A549 (cell line): ENCODE data around the gene ADPRS. TPM values are rescaled to one million over a fixed set of nuclear protein-coding genes. Genes with fewer than 3 reads are reported as not detected.

ENCODE experiments used
- ATAC-seq, 2 experiments: fragments of 200-7000 bp in 1 of 2; fragments of >200 bp in 1 of 2; cut with Nextera tagmentation in 1 of 2; cut with Tn5 transposase in 1 of 2; 3 replicates each; pipeline versions ENCODE4 v1.8.0 to v1.9.1; 2018 to 2020; ENCODE audit warnings: mild to moderate bottlenecking in 1 of 2, moderate library complexity in 1 of 2
- CTCF ChIA-PET: fragments of 300-600 bp; sonication (Branson Sonifier 250); formaldehyde crosslinking; extraction: SDS; loops from one replicate; lab custom pipeline; 2021; ENCODE audit warnings: antibody characterized with exemption, inconsistent platforms; lab: Yijun Ruan, JAX
- POLR2A ChIA-PET: fragments of 350-600 bp; formaldehyde crosslinking; extraction: SDS; loops from one replicate; lab custom pipeline; 2021; ENCODE audit warnings: antibody characterized with exemption, inconsistent platforms; lab: Yijun Ruan, JAX
- DNase-seq, 2 experiments: peaks; one replicate each; pipeline versions ENCODE4 v3.0.0 to v3.0.0-alpha.2; 2011 to 2016; ENCODE audit warnings: low read depth in 1 of 2, low spot score in 1 of 2
- FAIRE-seq: peaks from 2 replicates; lab custom pipeline; 2011; peaks lifted over from hg19 to GRCh38; lab: Jason Lieb, UNC
- H3K27ac ChIP-seq, 2 experiments: fragments of >200 bp; sonication (Bioruptor Twin); formaldehyde crosslinking; 3 replicates each; pipeline ENCODE4 v1.5.1; 2016 to 2017
- H3K4me1 ChIP-seq: fragments of >200 bp; sonication (Bioruptor Twin); formaldehyde crosslinking; 3 replicates; pipeline ENCODE4 v1.6.1; 2016
- H3K4me2 ChIP-seq: fragments of >200 bp; sonication (Bioruptor Twin); formaldehyde crosslinking; 3 replicates; pipeline ENCODE4 v1.6.1; 2016
- H3K4me3 ChIP-seq: fragments of >200 bp; sonication (Bioruptor Twin); formaldehyde crosslinking; 3 replicates; pipeline ENCODE4 v1.5.1; 2016
- H3K9me3 ChIP-seq: fragments of >200 bp; sonication (Bioruptor Twin); formaldehyde crosslinking; 3 replicates; pipeline ENCODE4 v1.6.1; 2016
- ATOH8 ChIP-seq: fragments of 250-450 bp; sonication (Bioruptor Pico); IDR thresholded peaks from 2 replicates; pipeline ENCODE4 v1.5.0; 2020; ENCODE audit warnings: low read depth, mild to moderate bottlenecking, moderate library complexity
- BHLHE40 ChIP-seq: IDR thresholded peaks from 2 replicates; pipeline ENCODE4 v1.6.1; 2012; ENCODE audit warnings: low read depth, low read length, inconsistent platforms
- CBX8 ChIP-seq: fragments of 200-600 bp; sonication (generic); IDR thresholded peaks from 2 replicates; pipeline ENCODE4 v1.6.1; 2016
- CHD2 ChIP-seq: fragments of 150-350 bp; IDR thresholded peaks from 2 replicates; pipeline ENCODE4 v1.6.1; 2014; ENCODE audit warnings: low read length; ENCODE audit not compliant: partially characterized antibody
- CTCF ChIP-seq: fragments of >200 bp; sonication (Bioruptor Twin); formaldehyde crosslinking; IDR thresholded peaks from 3 replicates; pipeline ENCODE4 v1.5.1; 2016
- EHF ChIP-seq: fragments of 250-450 bp; sonication (Bioruptor Pico); IDR thresholded peaks from 2 replicates; pipeline ENCODE4 v1.5.0; 2020; ENCODE audit warnings: mild to moderate bottlenecking
- EHMT2 ChIP-seq: fragments of 200-600 bp; sonication (generic); IDR thresholded peaks from 2 replicates; pipeline ENCODE4 v1.6.1; 2016; ENCODE audit warnings: antibody characterized with exemption, low read depth, mild to moderate bottlenecking, moderate library complexity
- EP300 ChIP-seq, 2 experiments: fragments of >200 bp; sonication (Bioruptor Twin); formaldehyde crosslinking; IDR thresholded peaks; 2 replicates in 1 of 2; 3 replicates in 1 of 2; pipeline ENCODE4 v1.6.1; 2016 to 2017
- FOXS1 ChIP-seq: fragments of 250-450 bp; sonication (Bioruptor Pico); IDR thresholded peaks from 2 replicates; pipeline ENCODE4 v1.5.0; 2020; ENCODE audit warnings: mild to moderate bottlenecking, moderate library complexity
- GATA3 ChIP-seq: IDR thresholded peaks from 2 replicates; pipeline ENCODE4 v1.6.1; 2012; ENCODE audit warnings: borderline replicate concordance
- HEYL ChIP-seq: fragments of 250-450 bp; sonication (Bioruptor Pico); IDR thresholded peaks from 2 replicates; pipeline ENCODE4 v1.8.0; 2021; ENCODE audit warnings: mild to moderate bottlenecking, moderate library complexity
- HOXB13 ChIP-seq: fragments of 250-450 bp; sonication (Bioruptor Pico); IDR thresholded peaks from 2 replicates; pipeline ENCODE4 v1.5.0; 2020; ENCODE audit warnings: low read depth, mild to moderate bottlenecking, moderate library complexity
- JUN ChIP-seq, 2 experiments: fragments of >200 bp; sonication (Bioruptor Twin); formaldehyde crosslinking; IDR thresholded peaks; 2 replicates in 1 of 2; 3 replicates in 1 of 2; pipeline ENCODE4 v1.6.1; 2016 to 2017
- NFE2L2 ChIP-seq: fragments of 150-350 bp; conservative IDR thresholded peaks from 2 replicates; pipeline ENCODE4 v1.6.1; 2014; ENCODE audit warnings: low read length
- NR3C1 ChIP-seq: fragments of >200 bp; sonication (Bioruptor Twin); formaldehyde crosslinking; IDR thresholded peaks from 3 replicates; pipeline ENCODE4 v1.6.1; 2017
- PHF8 ChIP-seq: fragments of 200-600 bp; sonication (generic); IDR thresholded peaks from 2 replicates; pipeline ENCODE4 v1.6.1; 2016; ENCODE audit warnings: low read depth, mild to moderate bottlenecking, antibody characterized with exemption, moderate library complexity, borderline replicate concordance
- POLR2A ChIP-seq: IDR thresholded peaks from 2 replicates; pipeline ENCODE4 v1.6.1; 2012; ENCODE audit warnings: mild to moderate bottlenecking, low read length
- RAD21 ChIP-seq, 2 experiments: fragments of >200 bp in 1 of 2; sonication (Bioruptor Twin) in 1 of 2; formaldehyde crosslinking in 1 of 2; IDR thresholded peaks in 1 of 2; conservative IDR thresholded peaks in 1 of 2; 2 replicates in 1 of 2; 3 replicates in 1 of 2; pipeline ENCODE4 v1.6.1; 2012 to 2018; ENCODE audit warnings: inconsistent platforms in 1 of 2
- TFCP2L1 ChIP-seq: fragments of 250-450 bp; sonication (Bioruptor Pico); IDR thresholded peaks from 2 replicates; pipeline ENCODE4 v1.5.0; 2021; ENCODE audit warnings: mild to moderate bottlenecking
- whole genome bisulfite sequencing: methylation state at CpG from one replicate; pipeline ENCODE4 v1.1.6; 2017; ENCODE audit errors: missing lambda C conversion rate; 5-methylcytosine and 5-hydroxymethylcytosine counted together
- polyA plus RNA-seq, 4 experiments: library from polyadenylated mRNA; depleted of rRNA in 3 of 4; stranded (reverse); fragments of >200 nt; fragmentation: RNase III in 1 of 4; extraction: RNeasy Plus Mini Kit Qiagen cat#74134 plus additional on column Dnase treatment in 1 of 4; gene quantifications; 2 replicates in 3 of 4; 3 replicates in 1 of 4; pipeline ENCODE4 v1.2.3, GENCODE V29; 2011 to 2017
- TF ChIP-seq, protein P1 (sequence below): fragments of 150-350 bp; IDR thresholded peaks from 2 replicates; pipeline ENCODE4 v1.6.1; 2014; ENCODE audit warnings: low read depth, mild to moderate bottlenecking, low read length

Gene ADPRS
- polyA plus RNA-seq, 2 of the 4 experiments (the other 2 are of a cell fraction), result 14.6 to 15.2 TPM

GRCh38 chr1:36086529-36087232, 2.0 kb upstream of the ADPRS start:
- POLR2A ChIA-PET, result no interaction called here
- whole genome bisulfite sequencing, result 93% methylated on average over 8 of the region's 12 CpGs
- FAIRE-seq, result no peak
- peaks cover 6% of the 10 kb centered on the region for H3K4me1 ChIP-seq
- H3K4me3 ChIP-seq, result no peak overlapping the region
- no peaks in the 10 kb centered on the region for H3K9me3 ChIP-seq
- CTCF ChIA-PET, result interaction anchor here (0.8 to 2.6 kb wide), 7 partner anchors 9 to 256 kb away, joined by 3 to 11 read pairs (median 3); partner anchors contain the start of gene AGO1
- ATAC-seq, result no peak
- TF ChIP-seq CTCF, result no peak
- no peak for TF ChIP-seq CHD2
- TF ChIP-seq FOXS1 (CRISPR knock-in tag), result no peak
- no peak for TF ChIP-seq EP300 (IDR thresholded peaks at IDR 0.05)
- TF ChIP-seq EHF (CRISPR knock-in tag), result no peak
- H3K27ac ChIP-seq, result no peak overlapping the region
- DNase-seq, result no peak
- no peak overlapping the region for H3K4me2 ChIP-seq

DNA sequence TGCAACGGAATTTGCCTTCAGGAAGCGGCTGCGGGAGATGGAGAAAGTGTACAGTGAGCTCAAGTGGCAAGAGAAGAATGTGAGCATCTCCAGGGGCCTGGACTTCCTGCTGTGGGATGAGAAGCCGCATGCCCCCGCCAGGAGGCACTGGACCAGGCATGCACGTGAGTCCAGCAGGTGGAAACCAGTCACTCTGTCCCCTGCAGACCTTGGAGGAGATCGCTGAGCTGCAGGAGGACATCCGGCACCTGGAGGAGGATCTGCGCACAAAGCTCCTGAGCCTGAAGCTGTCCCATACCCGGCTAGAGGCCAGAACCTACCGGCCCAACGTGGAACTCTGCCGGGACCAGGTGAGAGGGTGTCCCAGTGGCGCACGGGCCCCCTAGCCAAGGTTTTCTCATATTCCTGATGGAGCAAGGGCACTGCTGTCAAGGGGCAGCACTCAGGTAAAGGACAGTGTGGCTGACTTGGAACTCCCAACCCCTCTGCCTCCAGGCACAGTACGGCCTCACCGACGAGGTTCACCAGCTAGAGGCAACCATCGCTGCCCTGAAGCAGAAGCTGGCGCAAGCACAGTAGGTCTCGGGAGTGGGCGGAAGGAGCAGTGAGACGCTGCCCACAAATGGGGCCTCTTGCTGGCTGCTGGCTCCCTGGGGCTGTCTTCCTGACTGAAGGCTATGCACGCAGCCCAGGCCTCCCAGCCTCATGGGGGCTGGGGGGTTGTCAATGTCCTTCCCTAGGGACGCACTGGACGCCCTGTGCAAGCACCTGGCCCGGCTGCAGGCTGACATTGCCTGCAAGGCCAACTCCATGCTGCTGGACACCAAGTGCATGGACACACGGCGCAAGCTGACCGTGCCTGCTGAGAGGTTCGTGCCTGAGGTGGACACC, 1.2 kb upstream of the ADPRS start:
- Histone ChIP-seq H3K4me1 (peaks cover 6% of the 10 kb centered on the region), H3K4me2 (no peak overlapping the region), H3K4me3 (no peak overlapping the region), H3K27ac (peak overlapping the region in 1 of 2 experiments; percentile 89; a peak in 2 of 6 replicates), H3K9me3 (no peaks in the 10 kb centered on the region)
- ChIA-PET POLR2A (no interaction called here), CTCF (interaction anchor here (0.6 to 2.6 kb wide), 6 partner anchors 8 to 255 kb away, joined by 3 to 11 read pairs (median 4); no protein-coding TSS in a partner anchor)
- TF ChIP-seq HEYL, result no peak
- no peak for TF ChIP-seq EHF (CRISPR knock-in tag)
- TF ChIP-seq PHF8, result no peak
- TF ChIP-seq BHLHE40, result no peak
- no peak for TF ChIP-seq NFE2L2
- no peak for TF ChIP-seq CBX8
- no peak for TF ChIP-seq TFCP2L1
- TF ChIP-seq, protein P1, sequence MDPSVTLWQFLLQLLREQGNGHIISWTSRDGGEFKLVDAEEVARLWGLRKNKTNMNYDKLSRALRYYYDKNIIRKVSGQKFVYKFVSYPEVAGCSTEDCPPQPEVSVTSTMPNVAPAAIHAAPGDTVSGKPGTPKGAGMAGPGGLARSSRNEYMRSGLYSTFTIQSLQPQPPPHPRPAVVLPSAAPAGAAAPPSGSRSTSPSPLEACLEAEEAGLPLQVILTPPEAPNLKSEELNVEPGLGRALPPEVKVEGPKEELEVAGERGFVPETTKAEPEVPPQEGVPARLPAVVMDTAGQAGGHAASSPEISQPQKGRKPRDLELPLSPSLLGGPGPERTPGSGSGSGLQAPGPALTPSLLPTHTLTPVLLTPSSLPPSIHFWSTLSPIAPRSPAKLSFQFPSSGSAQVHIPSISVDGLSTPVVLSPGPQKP, result no peak
- no peak for ATAC-seq
- WGBS, result 87% methylated on average over 27 of the region's 31 CpGs
- no peak for DNase-seq
- no peak for FAIRE-seq

DNA sequence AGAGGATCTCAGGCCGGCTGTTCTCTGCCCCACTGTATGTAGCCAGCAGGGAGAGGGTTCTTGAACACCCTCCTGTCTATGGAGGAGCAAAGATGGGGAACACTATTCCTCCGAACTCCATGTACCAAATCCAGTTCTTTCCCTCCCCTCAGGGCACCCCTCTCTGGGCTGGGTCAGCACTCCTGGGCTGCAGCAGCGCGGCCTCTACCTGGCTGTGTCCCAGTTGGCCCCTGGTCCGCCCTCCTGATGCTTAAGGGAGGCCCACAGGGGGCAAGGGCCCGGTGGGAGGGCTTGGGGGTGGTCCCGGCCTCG, 471 bp upstream of the ADPRS start:
- H3K27ac ChIP-seq, result peak overlapping the region; percentile 89 to 94
- ATAC-seq (peak; percentile 33 to 41; a peak in 5 of 6 replicates), DNase-seq (no peak), FAIRE-seq (no peak)
- H3K4me1 ChIP-seq, result peaks cover 6% of the 10 kb centered on the region
- H3K9me3 ChIP-seq, result no peaks in the 10 kb centered on the region
- H3K4me3 ChIP-seq, result peak overlapping the region; percentile 98
- WGBS, result 91% methylated on average over 2 of the region's 8 CpGs
- H3K4me2 ChIP-seq, result peak overlapping the region; percentile 91
- ChIA-PET POLR2A (no interaction called here), CTCF (interaction anchor here (0.6 to 2.6 kb wide), 4 partner anchors 12 to 46 kb away, joined by 3 to 11 read pairs (median 6); no protein-coding TSS in a partner anchor)
- TF ChIP-seq FOXS1 (CRISPR knock-in tag) (no peak), TFCP2L1 (no peak), NR3C1 (no peak), JUN (IDR thresholded peaks at IDR 0.05) (no peak), GATA3 (no peak), POLR2A (no peak), HOXB13 (CRISPR knock-in tag) (no peak), ATOH8 (CRISPR knock-in tag) (no peak), RAD21 (conservative IDR thresholded peaks at IDR 0.05 in 1 of 2, IDR thresholded peaks at IDR 0.05 in 1 of 2) (no peak), EHMT2 (no peak)
